ENCODE data around the gene SRC.

SRC gene
- total RNA-seq, result 0.72 to 2.7 reads per million in 2 donors

DNA sequence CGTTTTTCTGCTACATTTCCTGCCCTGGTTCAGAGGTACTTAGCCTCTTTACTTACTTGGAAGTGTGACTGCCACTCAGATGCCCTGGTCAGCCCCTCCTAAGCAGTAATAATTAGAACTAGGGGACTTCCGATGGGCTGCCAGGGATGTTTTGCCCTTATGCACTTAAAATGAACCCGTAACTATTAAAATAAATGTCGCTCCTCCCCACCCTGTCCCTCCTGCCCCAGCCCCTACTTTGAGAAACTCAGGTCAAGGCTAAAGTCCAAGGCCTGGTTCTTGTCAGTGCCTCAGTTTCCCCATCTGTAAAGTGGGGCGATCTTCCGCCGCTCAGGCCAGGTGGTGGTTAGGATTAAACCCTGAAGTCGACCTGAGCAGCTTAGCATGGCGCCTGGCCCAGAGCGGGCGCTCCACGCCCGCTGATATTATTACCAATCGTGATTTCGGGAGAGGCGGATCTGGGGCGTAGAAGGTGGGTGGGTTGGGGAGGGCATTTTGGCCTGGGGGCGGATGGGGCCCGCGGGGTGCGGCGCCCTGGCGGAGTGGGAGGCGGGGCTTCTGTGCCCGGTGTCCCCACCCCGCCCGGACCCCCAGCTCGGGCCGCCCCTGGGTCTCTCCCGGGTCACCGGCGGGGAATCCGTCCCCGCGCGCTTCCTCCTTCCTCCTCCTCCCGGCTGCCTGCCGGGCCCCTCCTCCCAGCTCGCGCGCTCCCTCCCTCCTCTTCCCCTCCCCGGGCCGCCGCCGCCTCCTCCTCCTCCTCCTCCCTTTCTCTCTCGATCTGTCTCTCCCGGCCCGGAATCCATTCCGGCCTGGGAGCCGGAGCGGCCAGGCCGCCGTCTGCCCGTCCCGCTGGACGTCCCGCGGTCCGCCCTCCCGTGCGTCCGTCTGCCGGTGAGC lies at the start of gene SRC:
Gene SRC, plus strand, starts transcription at position 802 of the 897 bp plus-strand sequence. CDS start 38,014 bp downstream, outside the sequence.
- DNase-seq, result peak; percentile 24

- DNase-seq, result no peak
Observed at GRCh38 chr20:37296371-37296770, 49.6 kb upstream of the SRC start.

DNA sequence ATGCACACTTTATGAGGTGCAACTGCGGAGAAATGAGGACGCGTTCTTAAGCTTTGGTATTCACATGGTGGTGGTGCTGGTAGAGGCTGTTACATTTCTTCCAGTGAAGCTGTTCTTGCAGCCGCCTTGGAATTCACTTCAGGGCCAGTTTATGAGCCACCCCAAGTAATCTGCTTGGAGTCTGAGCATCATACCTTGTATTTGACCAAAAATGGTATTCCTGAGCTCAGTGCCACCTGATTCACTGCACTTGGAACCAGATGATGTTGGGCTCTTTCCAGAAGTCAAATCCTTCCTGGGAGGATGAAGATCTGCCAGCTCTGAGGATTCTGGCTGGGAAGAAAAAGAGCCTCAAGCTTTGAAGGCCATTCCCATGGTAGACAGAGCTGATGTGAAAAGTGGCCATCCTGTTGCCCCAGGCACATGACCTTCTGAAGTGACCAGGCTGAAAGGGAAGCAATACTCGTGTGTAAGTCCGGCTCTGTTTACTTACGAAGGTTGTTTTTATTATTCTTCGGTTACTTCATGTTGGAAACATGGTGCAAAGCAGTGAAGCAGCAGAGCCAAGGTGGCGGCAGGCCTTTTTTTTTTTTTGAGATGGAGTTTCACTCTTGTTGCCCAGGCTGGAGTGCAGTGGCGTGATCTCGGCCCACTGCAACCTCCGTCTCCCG lies 48.7 kb upstream of the SRC start:
- no peak for DNase-seq

DNA sequence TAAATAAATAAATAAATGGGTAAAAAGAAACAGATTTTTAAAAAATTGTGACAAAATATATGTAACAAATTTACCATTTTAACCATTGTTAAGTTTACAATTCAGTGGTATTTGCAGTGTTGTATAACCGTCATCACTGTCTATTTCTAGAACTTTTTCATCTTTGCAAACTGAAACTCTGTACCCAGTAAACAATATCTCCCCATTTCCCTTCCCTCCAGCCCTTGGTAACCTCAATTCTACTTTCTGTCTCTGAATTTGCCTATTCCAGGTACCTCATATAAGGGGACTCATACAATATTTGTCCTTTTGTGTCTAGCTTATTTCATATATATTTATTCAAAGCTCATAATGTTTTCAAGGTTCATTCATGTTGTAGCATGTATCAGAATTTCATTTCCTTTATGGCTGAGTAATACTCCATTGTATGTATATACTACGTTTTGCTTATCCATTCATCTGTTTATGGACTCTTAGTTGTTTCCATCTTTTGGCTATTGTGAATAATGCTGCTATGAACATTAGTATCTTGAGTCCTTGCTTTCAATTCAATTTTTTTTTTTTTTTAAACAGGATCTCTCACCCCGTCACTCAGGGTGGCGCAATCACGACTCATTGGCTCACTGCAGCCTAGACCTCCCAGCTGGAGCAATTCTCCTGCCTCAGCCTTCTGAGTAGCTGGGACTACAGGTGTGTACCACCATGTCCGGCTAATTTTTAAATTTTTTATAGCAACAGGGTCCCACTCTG lies 47.6 kb upstream of the SRC start:
- DNase-seq, result no peak

DNA sequence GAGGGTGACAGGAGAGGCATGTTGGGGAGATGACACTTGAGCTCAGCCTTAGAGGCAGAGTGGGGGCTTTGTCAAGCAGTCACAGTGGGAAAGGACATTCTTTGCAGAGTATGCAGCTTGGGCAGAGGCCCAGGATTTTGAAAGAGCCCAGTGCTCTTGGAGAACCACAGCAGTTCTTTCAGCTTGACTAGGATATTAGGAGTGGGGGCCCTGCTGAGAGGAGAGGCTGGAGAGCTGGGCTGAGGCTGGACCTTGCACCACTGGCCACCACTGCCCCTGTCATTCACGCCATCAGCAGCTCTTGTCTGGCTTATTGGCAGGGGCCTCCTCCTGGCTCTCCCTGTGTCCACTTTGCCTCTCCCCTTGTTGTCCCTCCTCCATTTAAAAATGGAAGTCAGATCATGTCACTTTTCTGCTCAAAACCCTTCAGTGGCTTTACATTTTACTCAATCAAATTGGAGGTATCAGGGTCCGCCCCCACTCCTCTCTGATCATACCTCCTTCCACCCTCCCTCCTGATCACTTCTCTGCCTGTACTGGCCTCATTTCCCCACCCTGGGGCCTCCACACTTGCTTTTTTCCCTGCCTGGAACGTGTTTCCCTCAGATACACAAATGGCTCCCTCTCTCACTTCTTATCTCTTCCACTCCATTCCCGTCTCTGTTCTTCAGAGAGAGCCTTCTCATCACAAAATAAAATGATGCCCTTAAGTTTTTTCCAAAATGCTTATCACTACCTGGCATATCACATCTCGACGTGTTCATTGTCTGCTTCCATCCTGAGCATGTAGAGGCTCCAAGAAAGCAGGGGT lies 46.0 kb upstream of the SRC start:
- no peak for DNase-seq

DNA sequence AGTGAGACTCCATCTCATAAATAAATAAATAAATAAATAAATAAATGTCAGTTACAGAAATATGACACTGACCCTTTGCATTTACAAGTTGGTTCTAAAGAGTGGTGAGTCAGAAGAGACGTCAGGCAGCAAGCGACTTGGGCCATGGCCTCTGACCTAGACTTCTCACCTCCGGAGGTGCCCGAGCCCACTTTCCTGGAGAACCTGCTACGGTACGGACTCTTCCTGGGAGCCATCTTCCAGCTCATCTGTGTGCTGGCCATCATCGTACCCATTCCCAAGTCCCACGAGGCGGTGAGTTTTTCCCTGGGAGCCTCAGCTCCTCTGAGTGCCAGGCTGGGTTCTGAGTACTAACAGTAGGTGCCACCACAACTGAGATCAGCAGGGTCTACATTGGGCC lies 44.8 kb upstream of the SRC start:
- no peak for DNase-seq

DNA sequence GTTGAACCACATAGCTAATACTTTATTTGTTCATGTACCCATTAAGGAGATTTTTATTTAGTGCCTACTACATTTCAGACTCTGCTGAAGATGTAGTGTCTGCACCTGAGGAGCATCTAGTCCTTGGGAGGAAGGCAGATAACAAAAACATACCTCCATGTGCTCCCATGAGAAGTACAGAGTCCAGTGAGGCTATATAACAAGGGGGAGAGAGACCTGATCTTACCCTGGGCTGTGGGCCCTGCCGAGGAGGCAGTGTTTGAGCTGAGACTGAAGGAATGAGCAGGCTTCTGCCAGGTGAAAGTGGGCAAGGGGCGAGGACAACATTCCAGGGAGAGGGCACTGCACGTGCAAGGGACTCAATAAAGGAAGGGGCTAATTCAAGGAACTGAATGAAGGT lies 44.4 kb upstream of the SRC start:
- no peak for DNase-seq

- no peak for DNase-seq
Observed at GRCh38 chr20:37302981-37303380, 43.0 kb upstream of the SRC start.

DNA sequence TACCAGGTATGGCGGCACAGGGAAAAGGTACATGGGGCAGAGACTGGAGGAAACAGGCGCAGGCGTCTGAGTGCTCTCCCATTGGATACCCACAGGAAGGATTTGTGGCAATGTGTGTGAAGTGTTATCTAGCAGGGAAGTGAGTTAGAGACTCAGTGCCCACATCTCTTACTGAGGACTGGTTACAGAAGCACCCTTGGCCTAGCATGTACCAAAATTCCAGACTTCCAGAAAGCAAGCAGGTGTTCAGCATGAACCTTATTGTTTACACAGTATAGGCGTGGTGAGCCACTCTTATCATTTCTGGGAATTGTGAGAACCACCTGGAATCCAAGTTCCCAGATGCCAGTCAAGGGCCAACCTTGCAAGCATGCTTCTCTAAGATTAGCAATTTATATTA lies 42.3 kb upstream of the SRC start:
- DNase-seq, result no peak

DNA sequence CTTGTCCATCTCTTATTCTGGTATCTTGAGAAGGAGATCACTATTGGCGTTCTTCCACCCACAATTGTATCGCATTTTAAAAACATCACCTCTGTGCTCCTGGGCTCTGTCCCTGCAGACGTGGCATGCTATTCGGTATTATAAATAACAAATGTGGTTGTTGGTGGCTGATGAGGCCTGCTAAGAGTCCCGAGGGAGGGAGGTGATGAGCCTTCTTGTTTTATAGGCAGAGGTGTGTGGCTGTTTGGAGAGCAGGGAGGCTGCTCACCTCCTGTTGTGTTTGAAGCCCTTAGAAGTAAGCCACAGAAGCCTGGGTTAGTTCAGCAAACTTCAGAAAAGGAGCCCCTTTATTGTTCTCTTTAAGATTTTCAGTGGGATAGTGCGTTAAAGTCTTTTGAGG lies 40.9 kb upstream of the SRC start:
- DNase-seq, result no peak

GRCh38 chr20:37305839-37306238 lies 40.1 kb upstream of the SRC start:
- DNase-seq, result no peak

DNA sequence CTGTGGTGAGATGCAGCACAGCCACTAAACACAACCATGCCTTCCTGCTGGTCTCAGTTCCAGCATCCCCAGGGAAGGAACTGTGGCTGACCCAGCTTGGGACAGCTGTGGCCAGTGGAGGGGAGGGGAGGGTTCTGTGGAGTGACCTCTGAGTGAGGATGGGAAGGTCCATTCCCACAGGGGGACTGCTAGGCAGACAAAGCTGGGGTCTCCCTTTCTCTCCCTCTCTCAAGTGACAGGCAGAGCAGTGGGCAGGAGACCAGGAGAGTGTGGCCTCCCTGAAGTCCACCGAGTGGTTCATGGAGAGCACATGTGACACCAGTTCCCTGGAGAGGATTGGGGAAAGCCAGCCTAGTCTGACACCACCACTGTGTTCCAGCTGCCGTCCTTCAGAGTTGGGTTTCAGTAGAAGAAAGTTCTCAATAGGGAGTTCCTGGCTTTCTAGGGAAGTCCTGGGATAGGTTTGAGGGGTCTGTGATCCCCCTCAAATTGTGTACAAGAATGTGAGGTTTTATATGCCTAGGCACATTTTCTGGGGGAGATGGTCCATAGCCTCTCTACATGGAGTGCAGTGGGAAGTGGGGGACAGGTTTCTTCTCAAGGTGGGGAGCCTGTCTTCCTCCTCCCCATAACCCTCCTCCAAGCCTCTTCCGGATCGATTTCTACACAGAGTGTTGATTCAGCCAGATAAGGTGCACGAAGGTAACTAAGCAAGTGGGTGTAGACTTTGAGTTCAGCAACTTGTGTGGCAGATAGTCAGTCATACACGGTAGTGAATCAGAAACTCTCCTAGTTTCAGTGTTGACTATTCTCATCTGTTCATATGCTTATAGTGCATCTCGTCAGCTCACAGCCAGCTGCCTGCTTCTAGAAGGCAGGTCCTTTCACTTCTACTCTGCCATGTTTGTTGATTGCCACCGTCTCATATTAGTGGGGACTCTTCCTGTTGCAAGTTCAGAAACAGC lies 37.6 kb upstream of the SRC start:
- no peak for DNase-seq

DNA sequence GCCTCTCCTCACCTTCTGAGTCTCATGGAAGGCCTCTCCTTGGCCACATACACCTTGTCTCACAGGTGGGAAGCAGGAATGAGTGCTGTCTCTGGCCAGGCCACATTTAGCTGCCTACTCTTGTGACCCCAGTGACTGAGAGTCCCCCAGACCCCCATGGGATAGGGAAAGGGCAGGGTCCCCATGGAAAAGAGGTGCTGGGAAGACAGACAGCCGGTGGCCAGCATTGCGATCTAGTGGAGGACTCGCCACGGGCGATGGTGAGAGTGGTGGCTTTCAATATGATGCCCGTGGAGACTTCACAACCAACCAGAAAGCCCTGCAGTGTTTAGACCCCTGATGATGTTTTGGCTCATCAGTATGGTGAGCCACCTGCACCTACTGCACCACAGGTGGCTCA lies 36.6 kb upstream of the SRC start:
- DNase-seq, result no peak

GRCh38 chr20:37309936-37310590 lies 35.9 kb upstream of the SRC start:
- DNase-seq, result no peak

DNA sequence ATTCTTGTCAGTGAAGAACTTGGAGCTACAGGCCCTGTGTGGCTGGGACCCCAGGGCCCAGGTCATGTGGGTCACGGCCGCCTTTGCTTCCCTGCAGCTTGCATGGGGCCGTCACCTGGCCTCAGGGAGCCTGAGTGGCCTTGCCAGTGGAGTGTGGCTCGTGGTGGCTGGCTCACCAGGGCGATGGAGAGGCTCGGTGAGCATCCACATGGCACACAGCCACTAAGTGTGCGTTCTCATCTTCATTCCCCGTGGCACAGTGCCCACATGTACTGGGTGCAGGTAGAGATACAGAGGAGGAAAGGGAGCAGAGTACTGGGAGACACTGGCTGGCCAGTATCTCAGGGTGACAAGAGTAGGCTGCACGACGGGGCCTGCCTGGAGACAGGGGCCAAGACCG lies 35.0 kb upstream of the SRC start:
- no peak for DNase-seq

- no peak for DNase-seq
Observed at GRCh38 chr20:37311710-37312355, 34.1 kb upstream of the SRC start.

DNA sequence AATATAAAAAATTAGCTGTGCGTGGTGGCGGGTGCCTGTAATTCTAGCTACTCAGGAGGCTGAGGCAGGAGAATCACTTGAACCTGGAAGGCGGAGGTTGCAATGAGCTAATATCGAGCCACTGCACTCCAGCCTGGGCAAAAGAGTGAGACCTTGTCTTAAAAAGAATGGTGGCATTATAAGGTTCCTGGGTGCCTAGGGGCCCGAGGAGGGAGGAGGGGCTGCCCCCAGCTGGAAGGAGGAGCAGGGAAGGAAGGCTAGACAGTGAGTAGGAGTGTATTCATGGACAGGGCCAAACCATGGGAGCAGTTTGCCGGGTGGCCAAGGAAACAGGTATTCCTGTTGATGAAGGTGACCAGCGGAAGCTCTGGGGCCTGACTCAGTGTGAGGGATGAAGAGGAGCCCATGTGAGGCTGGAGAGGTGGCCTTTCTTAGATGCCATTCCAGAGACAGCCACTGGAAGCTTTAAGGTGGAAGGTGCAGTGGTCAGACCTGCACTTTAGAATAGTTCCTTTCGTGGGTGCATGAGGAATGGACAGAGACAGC lies 32.3 kb upstream of the SRC start:
- DNase-seq, result no peak

DNA sequence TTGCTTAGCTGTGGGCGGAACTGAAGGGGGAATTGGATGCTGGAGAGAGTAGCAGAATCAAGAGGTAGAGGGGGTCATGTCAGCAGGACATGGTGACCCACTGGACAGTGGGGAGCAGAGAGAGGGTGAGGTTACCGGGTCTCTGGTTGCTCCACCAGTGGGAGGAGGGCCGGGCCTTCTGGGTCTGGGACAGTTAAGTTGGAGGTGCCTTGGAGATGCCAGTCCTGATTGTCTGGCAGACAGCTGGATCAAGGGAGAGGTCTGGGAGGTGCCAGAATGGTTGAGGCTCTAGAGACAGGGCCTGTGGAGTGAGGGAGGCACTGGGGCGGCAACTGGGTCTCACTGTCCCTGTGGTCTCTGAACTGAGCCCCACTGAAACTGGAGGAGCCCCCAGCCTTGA lies 31.8 kb upstream of the SRC start:
- DNase-seq, result no peak

DNA sequence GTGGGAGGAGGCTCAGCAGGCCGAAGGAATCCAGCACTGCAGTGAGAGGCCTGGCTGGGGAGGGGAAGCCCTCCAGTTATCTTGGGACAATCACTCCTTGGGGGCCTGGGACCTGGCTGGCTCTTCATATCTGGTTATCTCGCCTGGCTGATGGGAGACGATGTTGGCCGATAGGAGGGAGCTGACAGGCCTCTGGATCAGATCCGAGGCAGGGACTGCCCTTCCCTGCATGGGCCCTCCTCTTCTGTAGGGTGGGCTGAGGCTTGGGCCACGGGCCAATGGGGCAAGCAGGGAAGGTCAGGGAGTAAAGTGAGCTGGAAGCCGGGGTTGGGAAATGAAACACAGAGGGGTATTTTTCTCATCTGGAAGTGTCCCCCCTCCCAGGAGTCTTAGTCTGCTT lies 31.3 kb upstream of the SRC start:
- DNase-seq, result no peak

- no peak for DNase-seq
Observed at GRCh38 chr20:37315021-37315451, 30.9 kb upstream of the SRC start.
